ENCODE results near the gene SAPCD1. TPM values are rescaled to one million over a fixed set of nuclear protein-coding genes. Genes with fewer than 3 reads are reported as not detected.

SAPCD1 gene
- total RNA-seq, 1 experiment from 2014 or later = 13.7 TPM

GRCh38 chr6:31795616-31796298 is 33.3 kb downstream of the SAPCD1 start, which contains the start of gene VARS1 (continued):
- no peak for TF ChIP-seq OVOL2 (CRISPR knock-in tag; IDR thresholded peaks at IDR 0.05; ENCODE audit: borderline replicate concordance)
- TF ChIP-seq, protein P1, sequence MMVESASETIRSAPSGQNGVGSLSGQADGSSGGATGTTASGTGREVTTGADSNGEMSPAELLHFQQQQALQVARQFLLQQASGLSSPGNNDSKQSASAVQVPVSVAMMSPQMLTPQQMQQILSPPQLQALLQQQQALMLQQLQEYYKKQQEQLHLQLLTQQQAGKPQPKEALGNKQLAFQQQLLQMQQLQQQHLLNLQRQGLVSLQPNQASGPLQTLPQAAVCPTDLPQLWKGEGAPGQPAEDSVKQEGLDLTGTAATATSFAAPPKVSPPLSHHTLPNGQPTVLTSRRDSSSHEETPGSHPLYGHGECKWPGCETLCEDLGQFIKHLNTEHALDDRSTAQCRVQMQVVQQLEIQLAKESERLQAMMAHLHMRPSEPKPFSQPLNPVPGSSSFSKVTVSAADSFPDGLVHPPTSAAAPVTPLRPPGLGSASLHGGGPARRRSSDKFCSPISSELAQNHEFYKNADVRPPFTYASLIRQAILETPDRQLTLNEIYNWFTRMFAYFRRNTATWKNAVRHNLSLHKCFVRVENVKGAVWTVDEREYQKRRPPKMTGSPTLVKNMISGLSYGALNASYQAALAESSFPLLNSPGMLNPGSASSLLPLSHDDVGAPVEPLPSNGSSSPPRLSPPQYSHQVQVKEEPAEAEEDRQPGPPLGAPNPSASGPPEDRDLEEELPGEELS (CRISPR knock-in tag; IDR thresholded peaks at IDR 0.05) = no peak
- TF ChIP-seq ZNF138 (CRISPR knock-in tag; conservative IDR thresholded peaks at IDR 0.05) = no peak
- TF ChIP-seq ZNF532 (CRISPR knock-in tag; IDR thresholded peaks at IDR 0.05; ENCODE audit: borderline replicate concordance) = no peak
- no peak for TF ChIP-seq ZNF317 (CRISPR knock-in tag; IDR thresholded peaks at IDR 0.05; ENCODE audit: borderline replicate concordance, low read depth)
- TF ChIP-seq TP53 (CRISPR knock-in tag; IDR thresholded peaks at IDR 0.05) = no peak
- TF ChIP-seq TEAD1 (CRISPR knock-in tag; IDR thresholded peaks at IDR 0.05) = no peak
- TF ChIP-seq, protein P2, sequence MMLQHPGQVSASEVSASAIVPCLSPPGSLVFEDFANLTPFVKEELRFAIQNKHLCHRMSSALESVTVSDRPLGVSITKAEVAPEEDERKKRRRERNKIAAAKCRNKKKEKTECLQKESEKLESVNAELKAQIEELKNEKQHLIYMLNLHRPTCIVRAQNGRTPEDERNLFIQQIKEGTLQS (CRISPR knock-in tag; conservative IDR thresholded peaks at IDR 0.05) = no peak
- peak; percentile 87 for TF ChIP-seq CREM (CRISPR knock-in tag; IDR thresholded peaks at IDR 0.05)
- TF ChIP-seq ZNF232 (CRISPR knock-in tag; IDR thresholded peaks at IDR 0.05) = peak; percentile 88
- TF ChIP-seq ZNF425 (CRISPR knock-in tag; conservative IDR thresholded peaks at IDR 0.05) = no peak
- no peak for TF ChIP-seq NR2C2 (CRISPR knock-in tag; IDR thresholded peaks at IDR 0.05)
- TF ChIP-seq, protein P3, sequence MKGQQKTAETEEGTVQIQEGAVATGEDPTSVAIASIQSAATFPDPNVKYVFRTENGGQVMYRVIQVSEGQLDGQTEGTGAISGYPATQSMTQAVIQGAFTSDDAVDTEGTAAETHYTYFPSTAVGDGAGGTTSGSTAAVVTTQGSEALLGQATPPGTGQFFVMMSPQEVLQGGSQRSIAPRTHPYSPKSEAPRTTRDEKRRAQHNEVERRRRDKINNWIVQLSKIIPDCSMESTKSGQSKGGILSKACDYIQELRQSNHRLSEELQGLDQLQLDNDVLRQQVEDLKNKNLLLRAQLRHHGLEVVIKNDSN (CRISPR knock-in tag; IDR thresholded peaks at IDR 0.05) = peak; percentile 77
- TF ChIP-seq, protein P4, sequence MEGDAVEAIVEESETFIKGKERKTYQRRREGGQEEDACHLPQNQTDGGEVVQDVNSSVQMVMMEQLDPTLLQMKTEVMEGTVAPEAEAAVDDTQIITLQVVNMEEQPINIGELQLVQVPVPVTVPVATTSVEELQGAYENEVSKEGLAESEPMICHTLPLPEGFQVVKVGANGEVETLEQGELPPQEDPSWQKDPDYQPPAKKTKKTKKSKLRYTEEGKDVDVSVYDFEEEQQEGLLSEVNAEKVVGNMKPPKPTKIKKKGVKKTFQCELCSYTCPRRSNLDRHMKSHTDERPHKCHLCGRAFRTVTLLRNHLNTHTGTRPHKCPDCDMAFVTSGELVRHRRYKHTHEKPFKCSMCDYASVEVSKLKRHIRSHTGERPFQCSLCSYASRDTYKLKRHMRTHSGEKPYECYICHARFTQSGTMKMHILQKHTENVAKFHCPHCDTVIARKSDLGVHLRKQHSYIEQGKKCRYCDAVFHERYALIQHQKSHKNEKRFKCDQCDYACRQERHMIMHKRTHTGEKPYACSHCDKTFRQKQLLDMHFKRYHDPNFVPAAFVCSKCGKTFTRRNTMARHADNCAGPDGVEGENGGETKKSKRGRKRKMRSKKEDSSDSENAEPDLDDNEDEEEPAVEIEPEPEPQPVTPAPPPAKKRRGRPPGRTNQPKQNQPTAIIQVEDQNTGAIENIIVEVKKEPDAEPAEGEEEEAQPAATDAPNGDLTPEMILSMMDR (IDR thresholded peaks at IDR 0.05) = peak; percentile 57
- no peak for TF ChIP-seq KAT7 (CRISPR knock-in tag; IDR thresholded peaks at IDR 0.05; ENCODE audit: borderline replicate concordance)
- no peak for TF ChIP-seq NR3C1 (CRISPR knock-in tag; conservative IDR thresholded peaks at IDR 0.05; ENCODE audit: low read depth)
- TF ChIP-seq, protein P5, sequence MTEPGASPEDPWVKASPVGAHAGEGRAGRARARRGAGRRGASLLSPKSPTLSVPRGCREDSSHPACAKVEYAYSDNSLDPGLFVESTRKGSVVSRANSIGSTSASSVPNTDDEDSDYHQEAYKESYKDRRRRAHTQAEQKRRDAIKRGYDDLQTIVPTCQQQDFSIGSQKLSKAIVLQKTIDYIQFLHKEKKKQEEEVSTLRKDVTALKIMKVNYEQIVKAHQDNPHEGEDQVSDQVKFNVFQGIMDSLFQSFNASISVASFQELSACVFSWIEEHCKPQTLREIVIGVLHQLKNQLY (CRISPR knock-in tag; IDR thresholded peaks at IDR 0.05) = peak; percentile 81; the same call in 1 of the 2 replicates
- no peak for TF ChIP-seq SMAD4 (CRISPR knock-in tag; IDR thresholded peaks at IDR 0.05)
- TF ChIP-seq CREB1 (CRISPR knock-in tag; IDR thresholded peaks at IDR 0.05) = no peak
- no peak for TF ChIP-seq GRHL2 (CRISPR knock-in tag; IDR thresholded peaks at IDR 0.05; ENCODE audit: insufficient replicate concordance, severe bottlenecking)
- TF ChIP-seq ZNF423 (CRISPR knock-in tag; IDR thresholded peaks at IDR 0.05) = no peak; the same call in 1 of the 2 replicates
- TF ChIP-seq AFF4 (CRISPR knock-in tag; IDR thresholded peaks at IDR 0.05; ENCODE audit: borderline replicate concordance) = no peak
